Glutamatergic neuron (in vitro differentiated cells): ENCODE results near the gene UIMC1. TPM values are rescaled to one million over a fixed set of nuclear protein-coding genes. Genes with fewer than 3 reads are reported as not detected.

ENCODE experiments used
- DNase-seq: peaks from one replicate; pipeline ENCODE4 v3.0.0; 2022
- H3K27ac Mint-ChIP-seq: one replicate; pipeline ENCODE4 v1.8.0; 2020; ENCODE audit warnings: mild to moderate bottlenecking, mixed read lengths, inconsistent platforms; ENCODE audit not compliant: unreplicated experiment
- H3K27me3 Mint-ChIP-seq: one replicate; pipeline ENCODE4 v1.8.0; 2020; ENCODE audit warnings: mild to moderate bottlenecking, moderate library complexity, mixed read lengths, inconsistent platforms; ENCODE audit not compliant: unreplicated experiment
- H3K36me3 Mint-ChIP-seq: one replicate; pipeline ENCODE4 v1.8.0; 2020; ENCODE audit warnings: mild to moderate bottlenecking, mixed read lengths, inconsistent platforms; ENCODE audit not compliant: unreplicated experiment
- H3K4me1 Mint-ChIP-seq: one replicate; pipeline ENCODE4 v1.8.0; 2020; ENCODE audit warnings: mild to moderate bottlenecking, low read depth, mixed read lengths, inconsistent platforms; ENCODE audit not compliant: unreplicated experiment
- H3K4me3 Mint-ChIP-seq: one replicate; pipeline ENCODE4 v1.8.0; 2020; ENCODE audit warnings: mild to moderate bottlenecking, mixed read lengths, inconsistent platforms; ENCODE audit not compliant: unreplicated experiment
- H3K9me3 Mint-ChIP-seq: one replicate; pipeline ENCODE4 v1.8.0; 2020; ENCODE audit warnings: mild to moderate bottlenecking, moderate library complexity, mixed read lengths, inconsistent platforms; ENCODE audit not compliant: unreplicated experiment
- CTCF ChIP-seq: fragments of 200-600 bp; sonication (generic); IDR thresholded peaks from one replicate; pipeline ENCODE4 v1.5.0; 2021; ENCODE audit not compliant: partially characterized antibody, unreplicated experiment
- total RNA-seq: library from RNA; stranded (reverse); fragmentation: NEBNext Ultra II Directional; extraction: Animal tissue kit (Norgen Biotek cat#: 25700); gene quantifications from one replicate; pipeline ENCODE4 v1.2.1, GENCODE V29; 2021; ENCODE audit not compliant: unreplicated experiment

UIMC1 gene
- total RNA-seq, 1 donor from 2014 or later, result 38.5 TPM

GRCh38 chr5:176859916-176860315 lies 146.7 kb downstream of the UIMC1 start:
- TF ChIP-seq CTCF, result no peak
- peaks cover 5% of the 10 kb centered on the region for H3K4me1 Mint-ChIP-seq
- H3K4me3 Mint-ChIP-seq, result no peak overlapping the region
- DNase-seq, result no peak
- H3K27ac Mint-ChIP-seq, result no peak overlapping the region
- H3K36me3 Mint-ChIP-seq, result no peaks in the 10 kb centered on the region
- peaks cover 14% of the 10 kb centered on the region for H3K27me3 Mint-ChIP-seq
- peaks cover 1% of the 10 kb centered on the region for H3K9me3 Mint-ChIP-seq

- Mint-ChIP-seq H3K27me3 (peaks cover 18% of the 10 kb centered on the region), H3K27ac (no peak overlapping the region), H3K4me3 (no peak overlapping the region), H3K9me3 (peaks cover 4% of the 10 kb centered on the region), H3K36me3 (no peaks in the 10 kb centered on the region), H3K4me1 (peaks cover under 1% of the 10 kb centered on the region)
- TF ChIP-seq CTCF, result no peak
- DNase-seq, result no peak
Measured at GRCh38 chr5:176857894-176858273, 148.7 kb downstream of the UIMC1 start.

- Mint-ChIP-seq H3K36me3 (no peaks in the 10 kb centered on the region), H3K4me1 (peaks cover 4% of the 10 kb centered on the region), H3K4me3 (no peak overlapping the region), H3K27me3 (peaks cover 20% of the 10 kb centered on the region), H3K27ac (no peak overlapping the region), H3K9me3 (peaks cover 4% of the 10 kb centered on the region)
- DNase-seq, result no peak
- TF ChIP-seq CTCF, result no peak
Measured at GRCh38 chr5:176857216-176857893, 149.2 kb downstream of the UIMC1 start.

GRCh38 chr5:176856746-176857145 lies 149.8 kb downstream of the UIMC1 start:
- peaks cover 4% of the 10 kb centered on the region for H3K9me3 Mint-ChIP-seq
- peaks cover 7% of the 10 kb centered on the region for H3K4me1 Mint-ChIP-seq
- no peak for TF ChIP-seq CTCF
- H3K4me3 Mint-ChIP-seq, result no peak overlapping the region
- DNase-seq, result no peak
- H3K27me3 Mint-ChIP-seq, result peaks cover 20% of the 10 kb centered on the region
- H3K27ac Mint-ChIP-seq, result no peak overlapping the region
- no peaks in the 10 kb centered on the region for H3K36me3 Mint-ChIP-seq

- peaks cover 20% of the 10 kb centered on the region for H3K27me3 Mint-ChIP-seq
Measured at GRCh38 chr5:176855598-176855997, 151.0 kb downstream of the UIMC1 start.

More at GRCh38 chr5:176855598-176855997, 151.0 kb downstream of the UIMC1 start:
- Mint-ChIP-seq H3K36me3 (no peaks in the 10 kb centered on the region), H3K4me3 (no peak overlapping the region), H3K27ac (no peak overlapping the region), H3K4me1 (peaks cover 7% of the 10 kb centered on the region), H3K9me3 (peaks cover 4% of the 10 kb centered on the region)
- TF ChIP-seq CTCF, result no peak
- no peak for DNase-seq
